Naive thymus-derived CD4-positive, alpha-beta T cell (primary cell): ENCODE results near the gene PPP6R3. TPM values are rescaled to one million over a fixed set of nuclear protein-coding genes. Genes with fewer than 3 reads are reported as not detected.

Experiments used
- ATAC-seq: fragments of 150-1000 bp; cut with Tn5 transposase; 2 replicates; pipeline ENCODE4 v1.10.0; 2021; ENCODE audit warnings: mild to moderate bottlenecking, moderate library complexity
- CTCF ChIA-PET: fragments of 350-600 bp; sonication (Branson Sonifier 250); formaldehyde crosslinking; loops from one replicate; lab custom pipeline; 2021; ENCODE audit warnings: antibody characterized with exemption; lab: Charles Lee
- POLR2A ChIA-PET: fragments of 350-600 bp; sonication (Branson Sonifier 250); formaldehyde crosslinking; loops from one replicate; lab custom pipeline; 2021; ENCODE audit warnings: antibody characterized with exemption, inconsistent platforms; lab: Charles Lee
- DNase-seq, 9 donors: peaks; one replicate each; pipeline versions ENCODE4 v3.0.0 to v3.0.0-alpha.2; 2020 to 2022; ENCODE audit warnings: mixed read lengths in 1 of 9
- H3K27ac ChIP-seq: one replicate; pipeline ENCODE4 v1.7.0; 2013; ENCODE audit warnings: mild to moderate bottlenecking, low read depth, low read length, moderate library complexity
- H3K27me3 ChIP-seq, 2 donors: one replicate each; pipeline ENCODE4 v1.7.0; 2013; ENCODE audit warnings: low read length in 2 of 2, mild to moderate bottlenecking in 2 of 2, moderate library complexity in 2 of 2; ENCODE audit not compliant: control insufficient read depth in 2 of 2, insufficient read depth in 2 of 2
- H3K36me3 ChIP-seq, 3 experiments: 1 replicate in 2 of 3; 2 replicates in 1 of 3; pipeline ENCODE4 v1.7.0; 2013; ENCODE audit warnings: low read length in 3 of 3, mild to moderate bottlenecking in 3 of 3, moderate library complexity in 1 of 3; ENCODE audit not compliant: insufficient read depth in 3 of 3, control insufficient read depth in 2 of 3
- H3K4me1 ChIP-seq, 2 donors: one replicate each; pipeline ENCODE4 v1.7.0; 2013; ENCODE audit warnings: low read length in 2 of 2, mild to moderate bottlenecking in 2 of 2, moderate library complexity in 1 of 2; ENCODE audit not compliant: control insufficient read depth in 2 of 2, insufficient read depth in 2 of 2
- H3K4me3 ChIP-seq: 2 replicates; pipeline ENCODE4 v1.7.0; 2013; ENCODE audit warnings: mild to moderate bottlenecking, low read length
- H3K9me3 ChIP-seq, 3 experiments: 1 replicate in 2 of 3; 2 replicates in 1 of 3; pipeline ENCODE4 v1.7.0; 2013; ENCODE audit warnings: low read length in 3 of 3; ENCODE audit not compliant: control insufficient read depth in 2 of 3
- H3K27ac Mint-ChIP-seq, 9 donors: one replicate each; pipeline ENCODE4 v1.8.0; 2020 to 2022; ENCODE audit warnings: mixed read lengths in 9 of 9, mild to moderate bottlenecking in 8 of 9, moderate library complexity in 5 of 9, inconsistent platforms in 2 of 9
- H3K27me3 Mint-ChIP-seq, 5 donors: one replicate each; pipeline ENCODE4 v1.8.0; 2021 to 2022; ENCODE audit warnings: mixed read lengths in 5 of 5, mild to moderate bottlenecking in 1 of 5
- H3K36me3 Mint-ChIP-seq, 5 donors: one replicate each; pipeline ENCODE4 v1.8.0; 2020 to 2022; ENCODE audit warnings: mixed read lengths in 5 of 5, mild to moderate bottlenecking in 3 of 5, inconsistent platforms in 1 of 5
- H3K4me1 Mint-ChIP-seq, 7 donors: one replicate each; pipeline ENCODE4 v1.8.0; 2020 to 2022; ENCODE audit warnings: mixed read lengths in 7 of 7, mild to moderate bottlenecking in 3 of 7, inconsistent platforms in 1 of 7
- H3K4me3 Mint-ChIP-seq, 10 donors: one replicate each; pipeline ENCODE4 v1.8.0; 2020 to 2022; ENCODE audit warnings: mild to moderate bottlenecking in 10 of 10, mixed read lengths in 10 of 10, moderate library complexity in 6 of 10, inconsistent platforms in 2 of 10
- H3K9me3 Mint-ChIP-seq, 11 donors: one replicate each; pipeline ENCODE4 v1.8.0; 2020 to 2022; ENCODE audit warnings: mixed read lengths in 11 of 11, mild to moderate bottlenecking in 4 of 11, inconsistent platforms in 1 of 11, moderate library complexity in 1 of 11
- intact Hi-C, 2 donors: fragments of 100-400 bp; cut with micrococcal nuclease; formaldehyde crosslinking; loops; one replicate each; pipeline ENCODE4 v1.15.1; 2023
- polyA plus RNA-seq, 2 donors: library from polyadenylated mRNA; unstranded; fragments of 300-500 nt; fragmentation: Illumina TruSeq; gene quantifications; one replicate each; pipeline ENCODE4 v1.2.3, GENCODE V29; 2021
- total RNA-seq, 6 experiments: library from RNA in 5 of 6; stranded (reverse) in 5 of 6; gene quantifications; 1 replicate in 5 of 6; 2 replicates in 1 of 6; pipeline ENCODE4 v1.2.3 and lab custom pipeline; 2021 to 2026

Gene PPP6R3
- total and polyA plus RNA-seq, 7 experiments from 2014 or later = 43.5 to 159 (median 133) TPM

GRCh38 chr11:68567553-68567952, 107.0 kb downstream of the PPP6R3 start:
- peaks cover 13 to 53% (median 32%) of the 10 kb centered on the region in 7 donors for H3K4me1 Mint-ChIP-seq
- no peak overlapping the region for H3K4me3 Mint-ChIP-seq
- no peak for DNase-seq
- peak overlapping the region in 3 of 9 donors; percentile 2 to 60 (median 14) for H3K27ac Mint-ChIP-seq
- Histone ChIP-seq H3K36me3 (peaks cover 11 to 92% (median 23%) of the 10 kb centered on the region in 3 experiments), H3K9me3 (no peaks in the 10 kb centered on the region), H3K27ac (no peak overlapping the region), H3K4me3 (no peak overlapping the region), H3K27me3 (no peaks in the 10 kb centered on the region), H3K4me1 (no peaks in the 10 kb centered on the region)
- peaks cover 16 to 69% (median 43%) of the 10 kb centered on the region in 5 donors for H3K36me3 Mint-ChIP-seq
- POLR2A ChIA-PET = no interaction called here
- H3K27me3 Mint-ChIP-seq = no peaks in the 10 kb centered on the region
- intact Hi-C loops = loop anchor here in 1 of 2 donors (5.0 to 10.0 kb wide), 2 partner anchors 63 to 105 kb away; partner anchors contain the start of gene PPP6R3
- CTCF ChIA-PET = no interaction called here
- no peak for ATAC-seq
- peaks cover 0 to 2% (median 0%) of the 10 kb centered on the region in 11 donors for H3K9me3 Mint-ChIP-seq

- Histone ChIP-seq H3K27me3 (no peaks in the 10 kb centered on the region), H3K4me1 (no peaks in the 10 kb centered on the region), H3K36me3 (peaks cover 10 to 88% (median 20%) of the 10 kb centered on the region in 3 experiments), H3K4me3 (no peak overlapping the region), H3K27ac (no peak overlapping the region), H3K9me3 (no peaks in the 10 kb centered on the region)
- Mint-ChIP-seq H3K9me3 (peaks cover 0 to 2% (median 0%) of the 10 kb centered on the region in 11 donors), H3K4me3 (no peak overlapping the region), H3K4me1 (peaks cover 15 to 48% (median 34%) of the 10 kb centered on the region in 7 donors), H3K36me3 (peaks cover 20 to 66% (median 47%) of the 10 kb centered on the region in 5 donors), H3K27me3 (no peaks in the 10 kb centered on the region), H3K27ac (peak overlapping the region in 1 of 9 donors; percentile 23)
- ChIA-PET CTCF (no interaction called here), POLR2A (no interaction called here)
- ATAC-seq (no peak), DNase-seq (no peak)
- intact Hi-C loops = loop anchor here in 1 of 2 donors (5.0 to 10.0 kb wide), 2 partner anchors 65 to 107 kb away; partner anchors contain the start of gene PPP6R3
Observed at GRCh38 chr11:68569357-68569756, 108.8 kb downstream of the PPP6R3 start.

- Mint-ChIP-seq H3K27ac (no peak overlapping the region), H3K4me1 (peaks cover 15 to 46% (median 28%) of the 10 kb centered on the region in 7 donors), H3K36me3 (peaks cover 23 to 61% (median 40%) of the 10 kb centered on the region in 5 donors), H3K4me3 (no peak overlapping the region), H3K27me3 (no peaks in the 10 kb centered on the region), H3K9me3 (peaks cover 0 to 2% (median 0%) of the 10 kb centered on the region in 11 donors)
- Histone ChIP-seq H3K36me3 (peaks cover 21 to 88% (median 24%) of the 10 kb centered on the region in 3 experiments), H3K4me1 (no peaks in the 10 kb centered on the region), H3K4me3 (no peak overlapping the region), H3K9me3 (no peaks in the 10 kb centered on the region), H3K27me3 (no peaks in the 10 kb centered on the region), H3K27ac (no peak overlapping the region)
- ChIA-PET POLR2A (interaction anchor here (0.6 kb wide), 1 partner anchor 334 kb away, joined by 4 read pairs; no protein-coding TSS in a partner anchor), CTCF (no interaction called here)
- no peak for ATAC-seq
- DNase-seq = no peak
- intact Hi-C loops = no loop called here
Observed at GRCh38 chr11:68570691-68571090, 110.1 kb downstream of the PPP6R3 start.

- DNase-seq = no peak
- POLR2A ChIA-PET = no interaction called here
- CTCF ChIA-PET = no interaction called here
- Mint-ChIP-seq H3K4me3 (no peak overlapping the region), H3K36me3 (peaks cover 23 to 57% (median 37%) of the 10 kb centered on the region in 5 donors), H3K27me3 (no peaks in the 10 kb centered on the region), H3K27ac (no peak overlapping the region), H3K9me3 (no peaks in the 10 kb centered on the region), H3K4me1 (peaks cover 3 to 26% (median 14%) of the 10 kb centered on the region in 7 donors)
- Histone ChIP-seq H3K27ac (no peak overlapping the region), H3K4me3 (no peak overlapping the region), H3K36me3 (peaks cover 22 to 93% (median 42%) of the 10 kb centered on the region in 3 experiments), H3K9me3 (no peaks in the 10 kb centered on the region), H3K4me1 (no peaks in the 10 kb centered on the region), H3K27me3 (no peaks in the 10 kb centered on the region)
- ATAC-seq = no peak
- intact Hi-C loops = no loop called here
Observed at GRCh38 chr11:68574308-68574707, 113.8 kb downstream of the PPP6R3 start.

GRCh38 chr11:68575025-68575665, 114.6 kb downstream of the PPP6R3 start:
- H3K9me3 Mint-ChIP-seq = no peaks in the 10 kb centered on the region
- peaks cover 28 to 65% (median 43%) of the 10 kb centered on the region in 5 donors for H3K36me3 Mint-ChIP-seq
- no peak overlapping the region for H3K4me3 Mint-ChIP-seq
- no peak for ATAC-seq
- Histone ChIP-seq H3K27ac (no peak overlapping the region), H3K4me1 (no peaks in the 10 kb centered on the region), H3K36me3 (peaks cover 22 to 94% (median 42%) of the 10 kb centered on the region in 3 experiments), H3K4me3 (no peak overlapping the region), H3K27me3 (no peaks in the 10 kb centered on the region), H3K9me3 (no peaks in the 10 kb centered on the region)
- peaks cover 3 to 22% (median 11%) of the 10 kb centered on the region in 7 donors for H3K4me1 Mint-ChIP-seq
- H3K27ac Mint-ChIP-seq = peak overlapping the region in 1 of 9 donors; percentile 40
- no peaks in the 10 kb centered on the region for H3K27me3 Mint-ChIP-seq
- DNase-seq = no peak
- intact Hi-C loops = no loop called here
- CTCF ChIA-PET = interaction anchor here (0.5 kb wide), 1 partner anchor 33 kb away, joined by 4 read pairs; no protein-coding TSS in a partner anchor
- POLR2A ChIA-PET = no interaction called here

GRCh38 chr11:68579455-68579854, 118.9 kb downstream of the PPP6R3 start:
- intact Hi-C loops = no loop called here
- Histone ChIP-seq H3K4me3 (no peak overlapping the region), H3K4me1 (no peaks in the 10 kb centered on the region), H3K9me3 (no peaks in the 10 kb centered on the region), H3K27me3 (no peaks in the 10 kb centered on the region), H3K36me3 (peaks cover 23 to 85% (median 36%) of the 10 kb centered on the region in 3 experiments), H3K27ac (no peak overlapping the region)
- Mint-ChIP-seq H3K9me3 (no peaks in the 10 kb centered on the region), H3K4me3 (no peak overlapping the region), H3K36me3 (peaks cover 26 to 71% (median 41%) of the 10 kb centered on the region in 5 donors), H3K4me1 (peaks cover 0 to 25% (median 4%) of the 10 kb centered on the region in 7 donors), H3K27me3 (no peaks in the 10 kb centered on the region), H3K27ac (peak overlapping the region in 3 of 9 donors; percentile 8 to 28 (median 23))
- DNase-seq = no peak
- ATAC-seq = no peak
- ChIA-PET POLR2A (no interaction called here), CTCF (no interaction called here)
